Fibroblast of skin of left biceps (primary cell): Measurements from ENCODE around the gene MMUT.
"Not testable (repeated sequence)": the region's sequence is repeated elsewhere in the genome, so short reads cannot be mapped to it uniquely, and the experiment has no call there.

Experiments
- DNase-seq, 2 experiments: peaks; one replicate each; pipeline ENCODE4 v3.0.0-alpha.2; 2013; ENCODE audit warnings: low read depth in 2 of 2

MMUT gene

DNA sequence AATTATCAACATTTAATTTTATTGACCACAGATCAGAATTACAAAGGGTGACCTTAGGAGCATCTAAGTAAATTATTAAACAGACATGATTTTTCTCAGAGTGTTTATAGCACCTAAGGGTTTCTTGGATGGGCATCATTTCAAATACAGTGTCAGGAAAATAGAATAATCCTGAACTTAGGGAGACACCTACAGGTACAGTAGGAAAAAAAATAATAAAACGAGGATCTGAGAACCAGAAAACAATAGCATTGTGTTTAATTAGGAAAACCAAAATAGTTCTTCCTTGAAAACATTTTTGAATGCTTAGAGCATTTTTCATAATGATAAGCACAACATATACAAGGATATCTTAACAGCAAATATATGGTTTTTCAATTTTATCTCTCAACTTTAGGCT, 39.2 kb downstream of the MMUT start:
- DNase-seq: no peak

DNA sequence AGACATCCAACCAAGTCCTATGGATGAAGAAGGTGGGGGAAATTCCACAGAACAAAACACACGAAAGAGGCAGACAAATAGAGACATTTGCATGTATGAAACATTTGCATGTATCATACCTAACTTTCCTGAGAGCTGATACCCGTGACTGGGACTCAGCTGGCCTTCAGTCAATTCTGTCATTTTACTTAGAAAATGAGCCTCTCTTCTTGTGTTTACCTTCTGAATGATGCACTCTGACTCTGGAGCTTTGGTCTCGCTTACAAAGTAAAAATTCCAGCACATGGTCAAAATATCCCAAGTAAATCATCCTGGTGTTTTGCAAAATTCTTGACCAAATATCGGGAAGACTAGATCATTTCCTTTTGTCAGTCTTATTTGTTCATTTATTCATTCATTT, 46.9 kb downstream of the MMUT start:
- DNase-seq: no peak

DNA sequence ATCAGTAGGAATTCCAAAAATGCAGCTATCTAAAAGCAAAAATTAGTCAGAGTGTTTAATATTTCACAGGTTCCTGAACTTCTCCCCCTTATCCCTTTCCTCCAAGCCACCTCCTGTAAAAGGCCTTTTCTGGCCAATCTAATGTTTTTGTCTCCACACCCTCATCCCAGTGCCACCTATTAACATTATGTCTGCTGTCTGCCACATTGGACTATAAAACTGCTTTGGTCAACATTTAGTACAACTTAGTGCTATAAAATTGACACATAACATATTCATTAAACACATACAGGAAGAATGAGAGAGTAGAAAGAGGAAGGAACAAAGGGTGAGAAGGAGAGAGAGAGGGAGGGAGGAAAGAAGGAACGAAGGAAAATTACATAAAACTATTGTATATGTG, 47.7 kb downstream of the MMUT start:
- DNase-seq: no peak

DNA sequence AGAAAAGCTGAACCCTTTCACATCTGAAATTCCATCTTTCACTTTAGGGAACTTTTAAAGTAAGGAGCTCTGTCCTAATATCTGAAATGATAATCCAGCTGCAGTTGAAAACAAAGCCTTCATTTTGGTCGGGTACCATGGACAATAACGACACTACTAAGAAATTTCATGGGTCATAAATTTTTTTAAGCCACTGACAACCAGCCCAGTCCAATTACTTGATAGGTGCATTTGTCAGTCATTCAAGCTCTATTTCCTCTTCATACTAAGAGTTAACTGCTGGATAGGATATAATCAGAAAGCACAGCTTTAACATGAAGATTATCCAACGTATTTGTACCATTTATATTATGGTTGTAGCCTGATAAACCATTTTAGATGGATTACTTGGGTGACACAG, 52.5 kb downstream of the MMUT start:
- no peak for DNase-seq

DNA sequence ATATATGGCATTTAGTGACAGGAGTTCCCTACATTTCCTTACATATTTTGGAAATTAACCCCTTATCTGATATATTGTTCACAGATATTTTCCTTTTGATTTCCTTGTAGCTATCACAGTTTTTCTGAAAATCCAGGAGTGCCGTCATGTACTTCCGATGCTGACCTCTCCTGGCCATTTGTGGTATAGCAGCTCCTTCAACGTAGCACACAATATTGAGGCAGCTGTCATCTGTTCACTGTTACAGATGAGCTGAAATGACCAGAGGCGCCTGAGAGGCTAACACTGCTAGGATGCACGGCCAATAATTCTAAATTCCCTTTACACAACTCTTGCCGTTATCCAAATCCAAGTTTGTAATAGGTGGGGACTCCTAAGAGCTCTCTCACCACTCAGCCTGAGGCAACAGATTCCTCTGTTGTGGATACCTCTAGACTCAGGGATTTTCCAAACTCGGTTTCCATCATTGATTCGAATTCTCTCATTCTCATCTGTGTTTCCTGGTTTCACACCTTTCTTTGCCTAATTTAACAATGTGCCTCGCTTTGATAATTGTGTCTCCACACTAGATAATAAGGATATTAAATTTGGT, 53.0 kb downstream of the MMUT start:
- peak; percentile 23 to 28 for DNase-seq

DNA sequence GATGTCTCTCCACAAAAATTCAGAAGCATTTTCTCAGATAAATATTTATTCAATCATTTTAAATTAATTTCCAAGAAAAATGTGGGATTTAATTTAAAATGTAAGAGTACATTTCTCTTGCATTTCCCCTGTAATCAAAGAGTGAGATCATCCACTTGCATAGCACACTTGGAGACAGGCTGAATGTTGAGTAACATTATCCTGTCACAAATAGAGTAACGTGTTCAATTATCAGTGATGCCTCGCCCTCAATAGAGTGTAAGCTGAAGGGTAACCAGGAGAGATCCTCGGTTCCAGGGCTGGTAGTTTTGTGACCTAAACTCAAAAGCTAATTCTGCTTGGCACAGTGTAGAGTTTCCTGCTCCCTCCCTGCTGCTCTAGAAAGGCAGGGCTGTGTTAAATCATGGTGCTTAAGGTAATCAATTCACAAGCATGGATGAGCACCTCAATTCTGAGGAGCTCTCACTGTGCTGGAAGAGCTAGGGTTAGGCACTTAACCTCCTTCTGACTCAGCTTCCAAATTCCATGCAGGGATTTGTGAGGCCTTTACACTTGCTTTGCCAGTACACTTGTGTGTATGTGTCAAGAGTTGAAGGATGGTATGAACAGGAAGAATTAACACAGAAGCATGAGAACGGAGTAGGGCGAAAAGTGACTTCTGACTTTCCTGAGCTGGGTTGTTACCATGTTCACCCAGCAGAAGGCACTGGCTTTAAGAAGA, 56.6 kb downstream of the MMUT start:
- DNase-seq: no peak

DNA sequence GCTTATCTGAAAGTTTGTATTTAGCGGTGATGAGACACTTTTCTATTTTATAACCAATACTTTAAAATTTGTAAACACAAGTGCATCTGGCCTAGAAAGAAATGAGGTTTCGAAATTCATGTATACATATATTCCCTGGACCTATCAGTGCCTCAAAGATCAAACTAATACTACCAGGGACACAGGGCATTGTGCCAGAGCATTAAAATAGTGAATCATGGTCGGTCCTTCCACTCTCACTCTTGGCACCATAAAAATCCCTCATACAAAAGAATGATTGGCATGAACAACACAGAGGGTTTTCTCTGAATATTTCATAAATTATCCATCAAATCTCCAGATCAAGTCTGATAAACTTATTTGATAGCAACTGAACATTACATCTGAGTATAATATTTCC, 62.0 kb downstream of the MMUT start:
- DNase-seq: no peak

DNA sequence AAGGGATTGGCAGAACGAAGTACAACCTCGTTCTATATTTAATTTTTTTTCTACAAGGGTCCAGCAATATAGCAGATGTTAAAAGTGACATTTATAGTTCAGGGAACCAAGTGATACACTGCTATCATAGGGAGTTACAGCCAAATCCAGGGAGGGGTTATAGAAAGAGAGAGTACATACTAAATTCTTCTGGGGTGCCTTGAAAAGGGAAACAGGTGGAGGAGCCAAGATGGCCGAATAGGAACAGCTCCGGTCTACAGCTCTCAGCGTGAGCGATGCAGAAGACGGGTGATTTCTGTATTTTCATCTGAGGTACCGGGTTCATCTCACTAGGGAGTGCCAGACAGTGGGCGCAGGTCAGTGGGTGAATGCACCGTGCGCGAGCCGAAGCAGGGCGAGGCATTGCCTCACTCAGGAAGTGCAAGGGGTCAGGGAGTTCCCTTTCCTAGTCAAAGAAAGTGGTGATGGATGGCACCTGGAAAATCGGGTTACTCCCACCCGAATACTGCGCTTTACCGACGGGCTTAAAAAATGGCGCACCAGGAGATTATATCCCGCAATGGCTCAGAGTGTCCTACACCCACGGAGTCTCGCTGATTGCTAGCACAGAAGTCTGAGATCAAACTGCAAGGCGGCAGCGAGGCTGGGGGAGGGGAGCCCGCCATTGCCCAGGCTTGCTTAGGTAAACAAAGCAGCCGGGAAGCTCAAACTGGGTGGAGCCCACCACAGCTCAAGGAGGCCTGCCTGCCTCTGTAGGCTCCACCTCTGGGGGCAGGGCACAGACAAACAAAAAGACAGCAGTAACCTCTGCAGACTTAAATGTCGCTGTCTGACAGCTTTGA, 76.2 kb downstream of the MMUT start:
- not testable (repeated sequence) for DNase-seq

DNA sequence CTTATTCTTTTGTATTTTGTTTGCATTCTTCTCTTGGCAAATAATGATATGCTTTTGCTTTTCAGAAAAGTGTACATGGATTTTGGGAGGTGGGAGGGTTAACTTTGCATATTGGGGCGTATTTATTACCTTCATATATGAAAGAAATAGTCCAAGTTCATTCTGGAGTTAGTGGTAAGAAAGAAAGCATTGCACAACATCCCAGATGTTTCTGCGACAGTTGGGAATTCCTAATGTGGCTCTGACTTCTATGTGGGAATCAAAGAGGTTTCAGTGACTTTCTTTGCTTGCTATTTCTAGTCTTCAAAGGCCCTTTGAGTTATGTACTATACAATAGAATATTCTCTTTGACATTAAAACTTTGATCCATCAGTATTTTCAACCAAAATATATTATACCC, 78.1 kb downstream of the MMUT start:
- no peak for DNase-seq
